HG02798 (cell line): ENCODE measurements around the gene IFT25.

Source experiments
- ATAC-seq: cut with Tn5 transposase; IDR thresholded peaks from one replicate; pipeline ENCODE4 v1.9.1; 2021; ENCODE audit warnings: mild to moderate bottlenecking; ENCODE audit not compliant: unreplicated experiment, poor library complexity

The IFT25 gene

GRCh38 chr1:53934170-53934765 is 11.2 kb downstream of the IFT25 start:
- ATAC-seq: no peak

GRCh38 chr1:53931523-53931922 is 14.0 kb downstream of the IFT25 start:
- ATAC-seq: no peak

DNA sequence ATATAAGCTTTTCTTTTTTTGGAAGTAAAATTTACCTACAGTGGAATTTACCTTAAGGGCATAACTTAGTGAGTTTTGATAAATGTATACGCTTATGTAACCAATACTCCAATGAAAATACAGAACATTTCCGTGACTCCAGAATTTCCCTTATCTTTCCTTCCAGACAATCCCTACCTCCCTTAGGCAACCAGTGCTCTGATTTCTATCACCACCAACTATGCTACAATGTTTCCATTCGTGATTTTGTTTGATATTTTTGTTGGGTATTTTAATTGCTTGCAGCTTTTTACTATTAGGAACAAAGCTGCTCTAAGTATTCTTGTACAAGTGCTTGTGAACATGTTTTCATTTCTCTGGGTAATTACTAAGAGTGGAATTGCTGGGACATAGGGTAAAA is 14.6 kb downstream of the IFT25 start:
- no peak for ATAC-seq

DNA sequence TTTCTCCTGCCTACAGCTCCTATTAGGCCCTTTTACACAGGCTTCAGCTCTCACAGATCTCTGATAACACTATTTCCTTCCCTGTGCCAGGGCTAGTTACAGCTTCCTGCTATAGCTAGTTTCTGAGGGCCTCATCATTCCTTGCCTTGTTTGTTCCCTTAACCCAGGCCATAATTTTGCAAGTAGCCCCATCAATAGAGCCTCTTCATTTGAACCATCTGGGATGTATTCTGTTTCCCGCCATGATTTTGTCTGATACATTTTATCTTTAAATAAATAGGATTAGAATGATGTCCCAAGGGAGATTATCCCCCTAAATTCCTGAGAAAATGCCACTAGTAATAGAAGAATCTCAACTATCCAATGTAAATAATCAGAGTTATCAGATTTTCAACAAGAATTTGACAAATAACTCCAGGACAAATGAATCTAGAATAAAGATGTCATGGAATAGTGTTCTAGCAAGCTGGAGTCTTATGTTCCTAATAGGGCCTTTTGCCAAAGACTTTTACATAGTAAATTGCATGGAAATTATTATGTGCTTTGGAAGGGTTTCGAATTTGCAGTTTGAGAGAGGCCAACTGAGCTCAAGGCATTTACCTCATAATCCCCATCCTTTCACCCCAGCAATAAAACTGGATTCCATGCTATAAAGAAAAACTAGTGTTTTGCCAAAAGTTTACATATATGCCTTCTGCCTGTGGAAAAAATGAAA is 16.1 kb downstream of the IFT25 start:
- ATAC-seq: no peak

DNA sequence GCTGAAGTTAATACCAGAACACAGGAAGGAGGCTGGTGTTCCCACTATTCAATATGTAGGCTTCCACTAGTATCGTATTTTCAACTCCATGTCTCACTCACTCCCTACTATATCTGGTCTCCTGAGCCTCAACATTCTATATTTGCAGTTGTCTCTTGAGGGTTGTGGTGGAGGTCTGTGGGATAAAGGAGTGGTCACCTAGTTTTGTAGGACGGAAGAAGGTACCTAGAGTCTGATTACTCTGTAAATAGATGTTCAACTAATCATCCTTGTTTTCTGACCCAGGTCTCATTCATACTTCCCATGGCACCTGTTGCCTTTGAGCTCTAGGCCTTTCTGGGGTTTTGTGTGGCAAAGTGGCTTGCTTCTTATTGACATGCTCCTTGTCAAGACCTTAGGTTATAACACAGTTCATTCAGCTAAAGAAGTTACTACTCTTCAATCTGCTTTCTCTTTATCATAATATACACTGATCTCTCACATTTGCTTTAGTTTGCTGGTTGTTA is 18.1 kb downstream of the IFT25 start:
- no peak for ATAC-seq

GRCh38 chr1:53919675-53920066 is 25.8 kb downstream of the IFT25 start:
- no peak for ATAC-seq

- ATAC-seq: no peak
Observed at GRCh38 chr1:53918343-53918742, 27.2 kb downstream of the IFT25 start.

DNA sequence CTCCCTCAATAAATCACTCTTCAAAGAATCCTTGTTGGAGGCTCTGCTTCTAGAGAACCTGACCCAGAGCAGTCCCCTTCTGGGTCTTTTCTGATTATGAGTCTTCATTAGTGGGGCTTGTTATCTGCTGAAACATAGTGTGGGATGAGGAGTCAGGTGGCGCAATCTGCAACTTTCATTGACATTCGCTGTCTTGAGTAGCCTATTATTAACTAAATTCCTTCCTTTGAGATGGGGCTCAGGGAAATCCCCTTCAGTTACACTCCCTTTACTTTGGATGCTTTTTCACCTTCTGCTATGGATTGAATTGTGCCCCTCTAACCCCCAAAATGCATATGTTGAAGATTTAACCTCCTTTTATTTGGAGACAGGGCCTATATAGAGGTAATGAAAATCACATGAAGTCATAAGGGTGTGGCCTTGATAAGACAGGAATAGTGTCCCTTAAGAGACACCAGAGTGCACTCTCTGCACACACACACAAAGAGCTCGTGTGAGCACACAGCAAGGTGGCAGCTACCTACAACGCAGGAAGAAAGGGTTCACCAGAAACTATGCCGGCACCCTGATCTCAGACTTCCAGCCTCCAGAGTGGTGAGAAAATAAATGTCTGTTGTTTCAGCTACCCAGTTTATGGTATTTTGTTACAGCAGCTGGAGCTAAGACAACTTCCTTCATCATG is 32.0 kb downstream of the IFT25 start:
- ATAC-seq: no peak

DNA sequence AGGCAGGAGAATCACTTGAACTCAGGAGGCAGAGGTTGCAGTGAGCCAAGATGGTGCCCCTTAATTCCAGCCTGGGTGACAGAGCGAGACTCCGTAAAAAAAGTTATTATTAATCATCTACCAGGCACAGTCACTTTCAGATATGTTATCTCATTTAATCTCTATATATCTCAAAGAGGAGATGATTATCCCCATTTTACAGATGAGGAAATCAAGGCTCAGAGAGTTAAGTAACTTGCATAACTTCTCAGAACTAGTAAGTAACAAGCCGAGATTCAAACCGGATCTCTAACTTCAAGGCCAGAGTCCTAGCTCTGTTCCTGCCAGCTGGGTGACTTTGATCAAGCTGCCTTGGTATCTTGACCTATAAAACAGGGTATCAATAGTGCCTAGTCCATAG is 34.1 kb downstream of the IFT25 start:
- ATAC-seq: no peak

DNA sequence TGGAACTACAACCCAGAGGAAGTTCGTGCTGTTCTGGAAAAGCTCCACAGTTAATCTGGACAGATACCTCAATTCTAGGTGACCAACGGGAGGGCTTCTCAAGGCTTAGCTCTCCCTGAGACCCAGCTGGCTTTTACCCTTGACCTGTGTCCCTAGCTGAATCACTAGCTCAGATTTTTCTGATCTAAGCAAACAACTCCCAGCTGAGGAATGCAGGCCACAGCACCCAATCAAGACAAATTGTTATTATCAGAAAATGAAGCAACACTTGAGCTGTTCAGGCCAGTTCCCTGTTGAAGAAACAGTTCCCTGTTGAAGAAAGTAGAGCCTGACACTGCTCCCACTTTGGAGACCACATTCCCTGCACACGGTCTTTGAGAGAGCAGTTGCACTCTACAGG is 35.6 kb downstream of the IFT25 start:
- ATAC-seq: no peak

- no peak for ATAC-seq
Observed at GRCh38 chr1:53906121-53906520, 39.4 kb downstream of the IFT25 start.

- no peak for ATAC-seq
Observed at GRCh38 chr1:53905509-53905908, 40.0 kb downstream of the IFT25 start.

GRCh38 chr1:53902235-53903138 is 43.0 kb downstream of the IFT25 start:
- no peak for ATAC-seq

DNA sequence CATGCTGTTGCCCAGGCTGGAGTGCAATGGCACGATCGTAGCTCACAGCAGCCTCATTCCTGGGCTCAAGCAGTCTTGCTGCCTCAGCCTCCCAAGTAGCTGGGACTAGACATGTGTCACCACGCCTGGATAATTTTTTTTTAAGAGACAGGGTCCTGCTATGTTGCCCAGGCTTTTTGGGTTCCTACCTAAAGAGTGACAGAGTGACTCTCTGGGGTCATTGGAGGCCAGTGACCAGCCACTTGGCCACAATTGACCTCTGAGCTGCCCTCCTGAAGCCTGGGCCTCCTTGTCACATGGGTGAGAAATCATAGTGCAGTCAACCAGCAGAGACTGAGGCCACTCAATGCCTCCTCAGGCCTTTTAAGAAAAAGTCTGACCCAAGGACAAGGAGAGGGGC is 45.8 kb downstream of the IFT25 start:
- no peak for ATAC-seq

GRCh38 chr1:53899206-53899628 is 46.3 kb downstream of the IFT25 start:
- no peak for ATAC-seq

DNA sequence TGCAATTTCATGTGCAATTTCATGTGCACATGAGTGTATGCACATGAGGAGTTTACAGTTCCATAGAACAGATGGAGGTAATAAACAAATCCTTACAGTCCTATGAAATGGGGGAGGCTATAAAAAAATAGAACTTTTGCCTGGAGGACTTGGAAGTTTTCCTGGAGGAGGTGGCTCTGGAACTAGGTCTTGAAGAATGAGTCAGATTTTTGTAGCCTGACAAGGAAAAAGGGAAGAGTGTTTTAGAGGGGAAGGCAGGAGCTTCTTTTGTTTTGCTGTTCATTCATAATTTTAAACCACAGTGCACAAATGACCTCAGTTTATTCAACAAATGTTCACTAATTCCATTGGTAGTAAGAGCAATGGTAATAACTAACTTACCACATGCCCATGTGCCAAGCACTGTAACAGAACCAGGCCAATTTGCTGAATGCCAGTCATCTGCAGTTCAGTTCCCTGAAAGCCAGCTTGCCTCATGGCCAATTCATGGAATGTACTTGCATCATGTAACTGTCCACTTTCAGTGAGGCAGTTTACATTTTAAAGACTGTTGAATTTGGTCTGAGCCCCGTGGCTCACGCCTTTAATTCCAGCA is 48.8 kb downstream of the IFT25 start:
- no peak for ATAC-seq

- no peak for ATAC-seq
Observed at GRCh38 chr1:53895421-53895820, 50.1 kb downstream of the IFT25 start.

DNA sequence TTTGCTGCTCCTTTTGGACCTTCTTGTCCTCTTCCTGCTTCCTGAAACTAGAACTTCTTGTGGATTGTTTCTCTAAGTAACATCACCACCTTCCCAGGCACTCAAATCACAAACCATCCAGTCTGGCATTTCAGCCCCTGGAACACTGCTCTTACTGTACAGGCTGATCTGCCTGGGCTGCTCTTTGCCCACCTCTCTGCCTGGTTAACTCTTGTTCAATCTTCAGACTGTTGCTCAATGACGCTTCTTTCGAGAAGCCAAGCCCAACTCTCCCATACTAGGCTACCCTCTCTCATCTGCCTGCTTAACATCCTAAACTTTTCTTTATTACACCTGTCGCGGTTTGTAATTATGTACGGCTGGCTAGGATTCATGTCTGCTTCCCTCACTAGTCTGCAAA is 50.9 kb downstream of the IFT25 start:
- no peak for ATAC-seq

GRCh38 chr1:53893999-53894636 is 51.4 kb downstream of the IFT25 start, which contains the start of gene DIO1:
DIO1 (plus strand) TSS chr1:53894187; CDS start chr1:53894211, 24 bp downstream.
- no peak for ATAC-seq

- ATAC-seq: no peak
Observed at GRCh38 chr1:53892911-53893310, 52.6 kb downstream of the IFT25 start.
